HG02642 (cell line): ENCODE results near the gene GLP1R.
A peak's percentile ranks its signal among the peaks of the same experiment; 100 is the strongest.

Experiments used
- ATAC-seq: cut with Tn5 transposase; IDR thresholded peaks from one replicate; pipeline ENCODE4 v1.9.1; 2021; ENCODE audit warnings: mild to moderate bottlenecking; ENCODE audit not compliant: unreplicated experiment, poor library complexity

The GLP1R gene

DNA sequence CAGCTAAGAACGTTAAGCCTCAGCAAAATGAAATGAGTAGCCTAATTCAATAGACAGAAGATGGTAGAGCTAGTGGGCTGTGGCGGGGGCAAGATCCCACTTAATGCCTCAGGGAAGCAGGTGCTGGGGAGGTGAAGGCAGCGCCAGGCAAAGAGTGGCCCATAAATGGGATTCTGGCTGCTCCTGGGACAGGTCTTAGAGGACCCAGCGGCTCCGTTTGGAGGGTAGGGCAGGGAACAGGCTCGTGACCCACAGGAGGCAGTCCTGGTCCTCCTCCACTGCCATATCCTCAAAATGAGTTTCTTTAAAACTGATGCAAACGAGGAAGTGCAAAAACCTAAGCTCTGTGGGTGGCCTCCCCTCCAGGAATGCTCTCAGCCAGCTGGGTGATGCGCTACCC lies 33.7 kb downstream of the GLP1R start:
- ATAC-seq, result no peak

DNA sequence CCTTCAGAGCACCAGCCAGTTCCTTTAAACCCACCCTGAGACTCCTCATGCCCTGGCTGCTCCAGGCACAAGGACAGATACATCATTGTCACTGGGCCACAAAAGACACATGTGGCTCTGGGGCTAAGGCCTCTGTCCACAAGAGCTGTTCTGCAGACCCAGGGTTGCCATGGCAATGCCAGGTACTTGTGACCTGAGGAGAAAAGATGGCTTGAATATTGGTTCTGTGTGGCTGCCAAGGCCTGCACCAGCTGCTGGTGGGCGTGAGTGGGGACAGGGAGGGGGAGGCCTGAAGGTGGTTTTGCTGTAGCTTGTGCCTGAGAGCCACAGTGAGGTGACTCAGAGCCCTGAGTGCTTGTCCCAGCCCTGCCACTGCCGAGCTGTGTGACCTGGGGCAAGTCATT lies 34.7 kb downstream of the GLP1R start:
- no peak for ATAC-seq

DNA sequence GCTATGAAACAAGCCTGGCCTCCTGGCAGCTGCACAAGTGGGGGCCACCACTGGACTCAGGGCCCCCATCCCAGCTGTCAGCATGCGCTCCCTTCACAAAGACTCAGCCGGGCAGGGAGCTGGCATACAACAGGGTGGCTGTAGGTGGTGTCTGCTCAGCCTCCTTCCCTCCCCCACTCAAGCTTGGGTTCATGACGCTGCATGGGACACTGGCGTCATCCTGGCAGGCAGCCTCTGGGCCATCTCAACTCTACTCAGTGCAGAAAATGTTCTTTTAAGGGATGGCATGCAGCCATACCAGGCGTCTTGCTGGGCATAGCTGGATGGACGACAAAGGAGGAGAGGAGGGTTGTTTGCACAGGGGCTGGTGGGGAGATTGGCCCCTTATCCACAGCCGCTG lies 35.9 kb downstream of the GLP1R start:
- no peak for ATAC-seq

DNA sequence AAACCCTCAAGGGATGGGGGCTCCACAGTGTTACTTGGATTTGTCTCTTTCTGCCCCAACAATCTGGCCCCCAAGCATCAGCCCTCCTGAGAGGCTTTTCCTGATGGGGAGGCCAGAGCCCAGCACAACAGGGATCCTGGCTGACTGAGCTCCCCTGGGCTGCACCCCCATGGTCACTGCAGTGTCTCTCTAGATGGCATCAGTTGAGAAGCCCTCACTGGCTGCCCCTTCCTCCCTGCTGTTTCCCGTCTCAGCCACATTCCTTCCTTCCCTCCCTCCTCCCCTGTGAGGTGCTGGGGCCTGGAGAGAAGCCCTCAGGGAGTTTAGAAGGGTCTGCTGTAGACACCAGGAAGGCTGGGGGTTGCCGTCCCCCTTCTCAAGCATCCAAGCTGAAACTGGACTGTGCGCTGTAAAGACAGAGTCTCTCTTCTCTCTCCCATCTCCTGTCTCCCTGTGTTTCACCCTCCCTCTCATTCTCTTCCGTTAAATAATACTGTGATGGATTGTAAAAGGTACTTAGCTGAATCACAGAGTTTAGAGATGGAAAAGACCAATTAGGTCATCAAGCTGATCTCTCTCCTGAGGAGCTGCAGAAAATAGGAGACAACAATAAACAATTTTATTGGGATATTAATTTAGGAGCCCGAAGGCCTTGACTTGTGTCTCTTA lies 36.7 kb downstream of the GLP1R start:
- ATAC-seq, result no peak

DNA sequence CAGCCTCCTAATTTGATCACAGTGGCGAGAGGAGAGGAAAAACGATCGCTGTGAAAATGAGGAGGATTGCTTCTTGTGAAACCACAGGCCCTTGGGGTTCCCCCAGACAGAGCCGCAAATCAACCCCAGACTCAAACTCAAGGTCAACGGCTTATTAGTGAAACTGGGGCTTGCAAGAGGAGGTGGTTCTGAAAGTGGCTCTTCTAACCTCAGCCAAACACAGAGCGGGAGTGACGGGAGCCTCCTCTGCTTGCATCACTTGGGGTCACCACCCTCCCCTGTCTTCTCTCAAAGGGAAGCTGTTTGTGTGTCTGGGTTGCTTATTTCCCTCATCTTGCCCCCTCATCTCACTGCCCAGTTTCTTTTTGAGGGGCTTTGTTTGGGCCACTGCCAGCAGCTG lies 37.7 kb downstream of the GLP1R start:
- ATAC-seq, result peak; percentile 63

DNA sequence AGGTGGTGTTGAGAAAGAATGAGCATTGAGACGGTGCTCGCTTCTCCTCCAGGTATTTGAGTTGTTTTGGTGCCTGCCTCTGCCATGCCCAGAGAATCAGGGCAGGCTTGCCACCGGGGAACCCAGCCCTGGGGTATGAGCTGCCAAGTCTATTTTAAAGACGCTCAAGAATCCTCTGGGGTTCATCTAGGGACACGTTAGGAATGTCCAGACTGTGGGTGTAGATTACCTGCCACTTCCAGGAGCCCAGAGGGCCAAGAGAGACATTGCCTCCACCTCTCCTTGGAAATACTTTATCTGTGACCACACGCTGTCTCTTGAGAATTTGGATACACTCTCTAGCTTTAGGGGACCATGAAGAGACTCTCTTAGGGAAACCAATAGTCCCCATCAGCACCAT lies 38.1 kb downstream of the GLP1R start:
- ATAC-seq, result no peak

DNA sequence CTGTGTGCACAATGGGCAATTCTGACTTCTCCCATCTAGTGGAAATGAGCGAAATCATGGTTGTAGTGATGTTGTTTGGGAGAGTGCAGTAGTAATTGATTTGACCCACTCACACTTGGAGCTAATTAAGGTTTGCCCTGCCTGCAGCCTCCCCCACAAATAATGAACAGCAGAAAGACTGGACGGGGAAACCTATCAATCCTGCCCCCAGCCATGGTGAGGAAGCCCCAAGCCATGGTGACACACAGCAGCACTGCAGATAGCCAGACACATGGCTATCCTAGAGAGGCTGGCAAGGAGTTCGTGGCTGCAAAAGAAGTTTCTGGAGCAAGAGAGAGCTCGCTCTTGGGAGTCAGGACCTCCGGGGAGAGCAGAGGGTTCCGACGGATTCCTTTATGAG lies 38.6 kb downstream of the GLP1R start:
- ATAC-seq, result no peak

DNA sequence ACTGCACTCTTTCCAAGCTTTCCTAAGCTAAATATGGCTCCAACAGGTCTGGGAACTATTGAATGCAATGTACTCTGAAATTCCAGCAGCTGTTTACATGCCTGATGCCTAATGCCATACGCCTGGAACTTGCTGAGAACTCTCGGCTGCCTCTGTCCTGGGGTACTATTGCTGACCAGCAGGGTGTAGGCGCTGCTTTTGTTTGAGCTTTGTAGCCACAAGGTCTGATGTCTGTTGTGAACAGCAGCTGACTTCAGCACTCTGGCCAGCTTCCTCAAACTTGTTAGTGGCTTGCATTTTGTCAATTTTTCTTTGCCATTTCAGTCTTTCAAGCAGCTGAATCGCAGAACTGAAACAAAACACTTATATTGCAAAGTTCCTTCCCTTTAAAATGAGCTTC lies 39.8 kb downstream of the GLP1R start:
- no peak for ATAC-seq

DNA sequence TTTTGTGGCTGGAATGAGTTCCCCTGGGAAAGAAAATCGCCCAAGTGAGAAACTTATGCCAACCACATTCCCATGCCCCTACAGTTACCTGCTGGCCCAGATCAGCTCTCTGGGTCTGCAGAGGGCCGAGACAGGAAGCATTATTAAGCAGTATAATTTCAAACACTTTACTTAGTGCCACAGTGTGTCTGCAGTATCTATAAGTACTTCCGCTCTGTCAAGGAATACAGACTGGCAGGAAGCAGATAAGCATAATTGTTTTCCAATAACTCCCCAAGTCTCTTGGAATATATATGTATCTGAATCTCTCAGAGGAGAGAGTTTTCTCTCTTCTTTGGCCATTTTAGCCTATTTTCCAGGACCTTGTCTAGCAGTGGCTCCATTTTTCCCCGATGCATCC lies 41.5 kb downstream of the GLP1R start:
- ATAC-seq, result no peak

DNA sequence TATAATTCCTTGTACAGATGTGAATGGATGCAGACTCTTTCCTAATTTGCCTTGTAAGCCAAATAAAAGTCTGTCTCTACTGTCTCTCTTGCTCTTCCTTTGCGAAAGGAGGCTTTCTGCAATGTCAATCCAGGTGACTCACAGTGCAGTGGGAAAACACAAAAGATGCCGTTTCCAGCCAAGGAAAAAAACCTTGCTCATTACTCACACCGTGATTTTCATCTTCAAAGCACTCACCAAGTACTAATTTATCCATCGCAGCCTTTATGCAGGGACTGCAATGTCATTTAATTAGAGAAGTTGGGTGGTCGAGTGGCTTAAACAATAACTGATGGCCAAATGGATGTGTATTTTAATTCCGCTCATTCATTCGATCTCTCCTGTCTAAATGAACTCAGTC lies 42.6 kb downstream of the GLP1R start:
- no peak for ATAC-seq

DNA sequence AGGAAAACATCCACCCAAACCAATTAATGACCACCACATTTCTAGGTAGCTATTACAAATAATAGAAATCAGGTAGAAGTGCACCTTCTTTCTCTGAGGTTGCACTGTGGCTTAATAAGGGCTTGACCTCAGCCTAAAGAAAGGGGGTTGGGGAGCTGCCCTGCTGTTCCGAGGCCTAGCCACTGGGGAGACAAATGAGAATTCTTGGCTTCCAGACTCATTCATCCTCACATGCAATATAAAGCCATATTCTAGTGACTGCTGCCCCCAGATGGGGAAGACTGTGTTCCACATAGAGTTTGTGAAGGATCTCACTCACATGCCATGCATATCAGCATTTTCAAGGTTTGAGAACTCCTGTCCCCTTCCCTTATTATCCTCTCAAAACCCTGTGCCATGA lies 43.5 kb downstream of the GLP1R start:
- ATAC-seq, result no peak

DNA sequence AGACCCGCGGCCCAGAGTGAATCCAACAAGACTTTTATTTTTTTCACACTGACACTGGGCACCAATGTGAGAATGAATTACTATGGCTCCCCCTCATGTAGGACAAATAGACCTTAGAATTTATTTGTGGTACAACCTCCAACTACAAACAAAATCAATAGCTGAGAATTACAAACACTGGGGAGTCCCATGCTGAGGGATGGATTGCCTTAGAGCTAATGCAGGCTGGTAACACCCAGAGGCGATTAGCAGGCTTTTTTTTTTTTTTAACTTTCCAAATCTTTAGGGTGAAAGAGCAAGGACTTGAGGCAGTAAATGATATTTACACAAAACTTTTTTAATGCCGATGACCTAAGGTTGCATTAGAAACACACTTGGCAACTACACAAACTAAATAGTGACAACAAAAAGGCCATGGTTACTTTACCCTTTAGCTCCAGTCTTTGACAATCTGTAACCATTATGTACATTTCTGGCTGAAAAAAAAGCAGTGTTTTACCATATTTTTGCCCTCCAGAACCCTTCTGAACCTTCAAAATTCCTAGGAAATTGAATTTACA lies 44.6 kb downstream of the GLP1R start:
- ATAC-seq, result no peak

DNA sequence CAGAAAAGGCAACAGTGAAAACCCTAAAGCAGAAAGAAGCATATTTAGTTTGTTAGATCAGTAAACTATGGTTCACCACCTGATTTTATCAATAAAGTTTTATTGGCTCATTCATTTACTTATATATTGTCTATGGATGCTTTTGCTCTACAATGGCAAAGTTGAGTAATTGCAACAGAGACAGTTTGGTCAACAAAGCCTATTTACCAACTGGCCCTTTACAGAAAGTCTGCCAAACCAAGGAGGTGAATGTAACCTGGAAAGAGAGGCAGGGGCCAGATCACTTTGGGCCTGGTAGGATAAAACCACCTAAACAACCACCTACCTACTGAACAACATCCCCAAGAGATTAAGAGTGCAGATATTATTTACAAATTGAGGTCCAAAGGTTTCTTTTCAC lies 47.0 kb downstream of the GLP1R start:
- no peak for ATAC-seq

DNA sequence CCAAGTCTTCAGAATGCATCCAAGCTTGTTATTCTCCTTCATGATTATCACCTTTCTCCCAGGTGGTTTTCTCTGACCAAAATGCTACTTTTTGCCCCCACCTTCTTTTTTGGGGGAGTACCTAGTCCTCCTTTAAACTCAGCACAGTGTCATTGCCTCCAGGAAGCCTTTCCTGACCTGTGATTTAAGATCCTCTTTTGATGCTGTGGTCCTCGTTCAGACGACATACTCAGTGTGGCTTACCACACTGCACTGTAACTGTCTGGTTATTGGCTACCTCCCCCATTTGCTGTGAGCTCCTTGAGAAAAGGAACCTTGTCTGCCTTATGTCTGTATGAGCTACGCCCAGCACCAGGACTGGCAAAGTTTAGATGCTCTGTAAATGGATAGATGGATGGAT lies 51.8 kb downstream of the GLP1R start:
- ATAC-seq, result no peak

DNA sequence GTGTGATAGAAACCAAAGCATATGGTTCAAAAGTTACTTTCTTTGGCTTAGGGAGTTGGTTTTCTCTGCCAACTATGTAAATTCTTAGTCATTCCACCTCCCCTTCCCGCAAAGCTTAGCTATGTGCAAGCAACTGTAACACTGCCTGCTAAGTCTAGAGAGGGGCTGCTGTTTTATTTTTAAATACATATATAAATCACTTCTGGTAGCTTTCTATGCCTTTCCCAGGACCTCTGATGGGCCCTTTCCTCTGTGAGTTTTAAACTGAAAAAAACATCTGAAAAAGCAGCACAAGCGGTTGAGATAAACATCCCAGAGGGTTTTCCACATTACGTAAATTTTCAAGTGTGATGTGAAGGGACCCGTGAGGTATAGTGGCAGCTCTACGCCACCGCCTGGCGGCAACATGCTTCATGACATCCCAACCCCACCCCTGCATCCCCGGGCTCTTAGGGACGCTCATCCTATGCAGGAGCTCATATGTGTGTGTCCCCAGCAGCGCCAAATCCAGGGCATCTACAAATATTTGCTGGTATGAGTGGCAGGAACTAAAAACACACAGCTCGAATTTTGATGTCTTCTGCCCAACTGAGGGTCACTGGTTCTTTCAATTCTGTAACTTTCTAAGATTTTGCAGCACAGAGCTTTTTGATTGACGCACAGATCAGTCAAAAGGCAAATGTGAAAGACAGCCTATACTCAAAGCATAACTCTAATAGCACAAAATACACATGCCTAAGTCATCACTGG lies 53.7 kb downstream of the GLP1R start:
- ATAC-seq, result peak; percentile 64

DNA sequence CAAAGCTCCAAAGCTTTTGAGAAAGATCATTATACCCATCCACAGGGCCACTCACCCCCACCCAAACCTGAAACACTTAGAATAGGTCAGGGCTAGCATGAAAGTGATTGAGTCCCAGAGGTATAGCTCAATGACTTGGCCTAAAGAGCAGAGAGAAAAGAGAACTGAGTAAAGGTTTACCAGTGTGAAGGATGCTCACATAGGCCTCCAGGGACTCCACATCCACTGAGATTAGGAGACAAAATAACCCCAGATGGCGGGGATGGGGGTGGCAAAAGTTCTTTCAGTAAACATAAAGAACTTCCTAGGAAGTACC lies 54.2 kb downstream of the GLP1R start:
- ATAC-seq, result peak; percentile 71

DNA sequence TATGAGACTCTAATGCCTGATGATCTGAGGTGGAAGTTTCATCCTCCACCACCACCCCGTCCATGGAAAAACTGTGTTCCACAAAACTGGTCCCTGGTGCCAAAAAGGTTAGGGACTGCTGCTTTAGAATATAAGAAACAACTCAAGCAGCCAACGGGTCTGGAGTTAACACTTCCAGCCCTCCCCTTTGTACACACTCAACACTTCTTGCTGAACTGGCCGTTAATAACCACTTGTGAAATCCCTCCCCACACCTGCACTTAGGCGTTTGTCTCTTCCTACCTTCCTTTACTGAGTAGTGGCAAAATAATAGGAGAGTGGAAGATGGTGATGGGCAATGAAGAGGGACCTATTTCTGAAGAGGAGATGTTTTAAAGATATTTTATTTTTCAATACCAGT lies 55.9 kb downstream of the GLP1R start:
- ATAC-seq, result no peak

DNA sequence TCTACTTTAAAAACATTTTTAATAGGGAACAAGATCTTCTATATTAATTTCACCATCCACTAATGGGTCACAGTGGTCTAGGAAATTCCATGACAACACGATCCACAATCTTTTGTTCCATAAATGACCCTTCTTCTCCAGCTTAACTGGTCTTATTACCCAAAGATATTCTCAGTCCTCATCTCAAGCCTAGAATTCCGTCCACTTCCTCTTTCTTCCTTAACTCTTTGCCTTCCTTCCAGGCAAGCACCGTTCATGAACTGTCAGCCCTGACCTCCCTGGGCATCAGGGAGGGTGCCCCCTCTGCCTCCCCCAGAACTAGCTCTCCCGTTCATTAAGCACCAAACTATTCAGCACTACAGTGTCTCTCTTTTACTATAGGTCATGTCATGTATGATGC lies 58.5 kb downstream of the GLP1R start:
- no peak for ATAC-seq

DNA sequence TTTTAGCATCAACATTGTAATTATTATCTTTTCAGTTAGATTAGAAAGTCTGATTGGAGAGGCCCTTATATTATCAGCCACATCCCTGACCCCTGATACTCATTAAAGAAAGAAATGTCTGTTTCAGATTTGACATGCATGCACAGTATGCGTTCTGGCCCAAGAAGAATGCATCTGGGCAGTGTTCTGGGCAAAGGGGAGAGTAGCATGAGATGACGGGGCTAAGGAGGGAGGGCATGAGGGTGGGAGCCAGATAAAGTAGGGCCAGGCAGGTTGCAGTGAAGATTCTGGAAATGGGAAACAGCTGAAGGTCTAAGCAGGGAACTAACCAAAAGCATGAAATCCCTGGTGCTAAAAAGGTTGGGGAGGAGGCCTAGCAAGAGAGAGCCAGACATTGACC lies 59.1 kb downstream of the GLP1R start:
- ATAC-seq, result no peak

DNA sequence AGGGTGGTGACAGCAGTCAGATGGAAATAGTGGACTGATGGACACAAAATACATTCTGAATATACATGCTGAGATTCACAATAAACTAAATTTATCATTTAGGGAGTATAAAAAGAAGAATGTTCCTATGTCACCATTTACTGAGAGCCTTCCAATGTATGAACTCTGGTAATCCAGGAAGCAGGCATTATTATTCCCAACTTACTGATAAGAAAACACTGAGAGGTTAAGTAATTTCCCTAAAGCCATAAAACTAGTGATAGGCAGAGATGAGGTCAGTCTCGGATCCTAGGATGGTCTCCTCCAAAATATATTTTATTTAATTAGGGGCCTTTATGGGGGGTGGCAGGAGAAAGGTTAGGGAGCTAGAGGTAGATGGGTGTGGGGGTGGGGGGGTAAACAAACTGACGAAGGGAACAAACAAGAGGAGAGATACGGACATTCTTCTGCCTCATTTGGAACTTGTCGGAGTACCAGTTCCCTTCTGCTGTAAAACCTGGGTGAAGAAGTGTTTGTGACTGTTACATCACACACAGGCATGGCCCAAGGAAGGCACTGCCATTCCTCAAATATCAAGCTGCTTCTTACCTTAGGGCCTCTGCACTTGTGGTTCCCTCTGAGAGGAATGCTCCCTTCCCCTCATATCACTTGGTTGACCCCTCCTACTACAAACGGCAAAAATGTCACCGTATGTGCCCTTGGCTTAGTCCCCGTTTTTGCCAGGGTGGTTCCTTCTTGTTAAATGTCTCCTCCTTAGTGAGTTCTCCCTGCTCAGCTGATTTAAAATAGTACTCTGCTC lies 59.7 kb downstream of the GLP1R start:
- no peak for ATAC-seq

DNA sequence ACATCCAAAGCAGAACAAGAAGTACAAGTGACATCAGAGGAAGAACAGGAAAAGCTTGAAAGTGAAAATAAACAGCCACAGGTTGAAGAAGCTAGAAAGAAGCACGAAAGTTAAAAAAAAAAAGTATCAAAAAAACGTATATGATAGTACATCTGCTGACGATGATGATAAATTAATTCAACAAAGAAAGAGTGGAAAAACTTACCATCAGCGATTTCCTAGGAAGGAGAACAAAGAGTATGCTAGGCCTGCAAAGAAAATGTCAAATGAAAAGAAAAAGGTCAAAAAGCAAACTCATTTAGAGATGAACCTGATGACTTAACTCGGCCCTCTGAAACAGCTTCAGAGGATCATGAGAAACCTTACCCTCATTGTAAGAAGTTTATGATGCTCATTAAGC lies 62.7 kb downstream of the GLP1R start:
- no peak for ATAC-seq
